Measurements from ENCODE around the gene ACKR2.

Gene ACKR2

GRCh38 chr3:42786631-42787030 lies 22.6 kb upstream of the ACKR2 start:
- no peak overlapping the region for H3K4me3 Mint-ChIP-seq
- no peaks in the 10 kb centered on the region for H3K9me3 Mint-ChIP-seq
- no peak overlapping the region for H3K27ac Mint-ChIP-seq
- intact Hi-C loops (cut with micrococcal nuclease): no loop called here
- H3K4me1 Mint-ChIP-seq (ENCODE audit: low read depth): peaks cover 27% of the 10 kb centered on the region
- peaks cover 69% of the 10 kb centered on the region for H3K36me3 Mint-ChIP-seq (ENCODE audit: low read depth)
- no peaks in the 10 kb centered on the region for H3K27me3 Mint-ChIP-seq

DNA sequence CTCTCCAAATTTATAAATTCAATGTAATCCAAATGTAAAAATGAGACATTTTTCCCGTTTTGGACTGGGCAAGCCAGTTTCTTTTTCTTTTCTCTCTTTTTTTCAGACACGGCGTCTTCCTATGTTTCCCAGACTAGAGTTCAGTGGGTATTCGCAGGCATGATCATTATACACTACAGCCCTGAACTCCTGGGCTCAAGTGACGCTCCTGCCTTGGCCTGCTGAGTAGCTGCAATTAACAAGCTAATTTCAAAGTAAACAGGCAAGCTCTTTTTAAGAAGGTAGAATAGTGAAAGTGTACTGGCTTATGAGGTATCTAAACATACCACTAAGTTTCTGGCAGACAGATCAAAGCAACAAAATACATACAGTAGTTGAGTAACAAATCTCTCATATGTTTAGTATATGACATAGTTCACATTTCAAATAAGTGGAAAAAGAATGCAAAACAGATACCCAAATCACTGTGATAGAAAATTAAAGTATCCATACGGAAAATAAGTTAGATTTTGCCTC lies 18.5 kb upstream of the ACKR2 start:
- H3K4me1 Mint-ChIP-seq (ENCODE audit: low read depth): peaks cover 17% of the 10 kb centered on the region
- H3K36me3 Mint-ChIP-seq (ENCODE audit: low read depth): peaks cover 67% of the 10 kb centered on the region
- H3K9me3 Mint-ChIP-seq: no peaks in the 10 kb centered on the region
- H3K4me3 Mint-ChIP-seq: no peak overlapping the region
- no peaks in the 10 kb centered on the region for H3K27me3 Mint-ChIP-seq
- H3K27ac Mint-ChIP-seq: no peak overlapping the region
- intact Hi-C loops (cut with micrococcal nuclease): no loop called here

- peaks cover 23% of the 10 kb centered on the region for H3K4me1 Mint-ChIP-seq (ENCODE audit: low read depth)
- intact Hi-C loops (cut with micrococcal nuclease): no loop called here
- no peaks in the 10 kb centered on the region for H3K9me3 Mint-ChIP-seq
- H3K36me3 Mint-ChIP-seq (ENCODE audit: low read depth): peaks cover 29% of the 10 kb centered on the region
- H3K27ac Mint-ChIP-seq: no peak overlapping the region
- H3K4me3 Mint-ChIP-seq: no peak overlapping the region
- no peaks in the 10 kb centered on the region for H3K27me3 Mint-ChIP-seq
Measured at GRCh38 chr3:42795621-42796181, 13.5 kb upstream of the ACKR2 start.

GRCh38 chr3:42796332-42796885 lies 12.8 kb upstream of the ACKR2 start:
- no peak overlapping the region for H3K27ac Mint-ChIP-seq
- intact Hi-C loops (cut with micrococcal nuclease): no loop called here
- peaks cover 25% of the 10 kb centered on the region for H3K36me3 Mint-ChIP-seq (ENCODE audit: low read depth)
- H3K27me3 Mint-ChIP-seq: no peaks in the 10 kb centered on the region
- H3K4me3 Mint-ChIP-seq: no peak overlapping the region
- peaks cover 28% of the 10 kb centered on the region for H3K4me1 Mint-ChIP-seq (ENCODE audit: low read depth)
- no peaks in the 10 kb centered on the region for H3K9me3 Mint-ChIP-seq

GRCh38 chr3:42799376-42799775 lies 9.9 kb upstream of the ACKR2 start:
- Mint-ChIP-seq H3K27me3 (no peaks in the 10 kb centered on the region), H3K9me3 (no peaks in the 10 kb centered on the region), H3K27ac (no peak overlapping the region), H3K4me3 (no peak overlapping the region), H3K4me1 (ENCODE audit: low read depth) (peaks cover 44% of the 10 kb centered on the region), H3K36me3 (ENCODE audit: low read depth) (peaks cover 15% of the 10 kb centered on the region)
- intact Hi-C loops (cut with micrococcal nuclease): no loop called here

- no peak overlapping the region for H3K27ac Mint-ChIP-seq
- H3K36me3 Mint-ChIP-seq (ENCODE audit: low read depth): peaks cover 17% of the 10 kb centered on the region
- intact Hi-C loops (cut with micrococcal nuclease): no loop called here
- H3K9me3 Mint-ChIP-seq: no peaks in the 10 kb centered on the region
- H3K4me1 Mint-ChIP-seq (ENCODE audit: low read depth): peaks cover 44% of the 10 kb centered on the region
- H3K27me3 Mint-ChIP-seq: peaks cover 2% of the 10 kb centered on the region
- H3K4me3 Mint-ChIP-seq: no peak overlapping the region
Measured at GRCh38 chr3:42800251-42800650, 9.0 kb upstream of the ACKR2 start.

DNA sequence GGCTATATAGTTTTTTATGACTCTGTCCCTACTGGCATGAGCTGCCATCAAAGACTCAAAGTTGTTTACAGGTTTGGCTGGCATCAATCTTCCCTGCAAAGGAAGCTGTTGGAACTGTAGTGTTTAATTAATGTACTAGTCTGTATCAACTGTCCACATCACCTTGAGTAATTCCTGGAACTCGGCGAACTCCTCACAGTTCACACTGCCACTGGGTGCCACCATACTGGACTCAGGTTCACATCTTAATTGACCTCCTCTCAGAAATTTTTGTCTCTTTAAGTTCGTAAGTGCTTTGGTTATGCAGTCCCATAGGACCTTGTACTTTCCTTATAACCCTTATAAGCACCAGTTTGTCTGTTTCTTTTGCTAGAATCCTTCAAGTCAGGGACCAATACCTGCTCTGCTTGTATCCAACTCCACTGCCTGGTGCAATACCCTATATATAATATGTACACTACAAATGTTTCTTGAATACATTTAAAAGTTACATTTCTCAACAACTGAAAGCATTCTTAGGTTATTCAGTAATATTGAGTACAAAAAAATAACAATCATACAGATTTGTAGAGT lies 8.1 kb upstream of the ACKR2 start:
- intact Hi-C loops (cut with micrococcal nuclease): no loop called here
- H3K36me3 Mint-ChIP-seq (ENCODE audit: low read depth): peaks cover 12% of the 10 kb centered on the region
- no peak overlapping the region for H3K4me3 Mint-ChIP-seq
- H3K27me3 Mint-ChIP-seq: peaks cover 10% of the 10 kb centered on the region
- H3K27ac Mint-ChIP-seq: no peak overlapping the region
- no peaks in the 10 kb centered on the region for H3K9me3 Mint-ChIP-seq
- peaks cover 44% of the 10 kb centered on the region for H3K4me1 Mint-ChIP-seq (ENCODE audit: low read depth)

DNA sequence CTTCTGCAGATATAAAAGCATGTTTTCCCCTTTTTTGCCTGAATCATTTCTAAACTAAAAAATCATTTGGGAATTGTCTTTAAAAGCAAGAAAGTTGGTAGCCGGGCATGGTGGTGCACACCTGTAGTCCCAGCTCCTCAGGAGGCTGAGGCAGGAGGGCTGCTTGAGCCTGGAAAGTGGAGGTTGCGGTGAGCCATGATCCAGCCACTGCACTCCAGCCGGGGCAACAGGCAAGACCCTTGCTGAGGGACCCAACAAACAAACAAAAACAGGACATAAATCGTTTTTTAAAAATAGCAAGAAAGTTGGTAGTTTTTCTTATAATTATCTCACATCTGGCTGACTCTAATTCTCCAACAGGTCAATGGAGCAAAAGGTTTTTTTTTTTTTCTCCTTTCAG lies 7.5 kb upstream of the ACKR2 start:
- H3K36me3 Mint-ChIP-seq (ENCODE audit: low read depth): peaks cover 12% of the 10 kb centered on the region
- H3K4me3 Mint-ChIP-seq: no peak overlapping the region
- intact Hi-C loops (cut with micrococcal nuclease): no loop called here
- H3K4me1 Mint-ChIP-seq (ENCODE audit: low read depth): peaks cover 38% of the 10 kb centered on the region
- peaks cover 16% of the 10 kb centered on the region for H3K27me3 Mint-ChIP-seq
- no peak overlapping the region for H3K27ac Mint-ChIP-seq
- H3K9me3 Mint-ChIP-seq: no peaks in the 10 kb centered on the region

GRCh38 chr3:42802876-42803413 lies 6.3 kb upstream of the ACKR2 start:
- Mint-ChIP-seq H3K36me3 (ENCODE audit: low read depth) (peaks cover 12% of the 10 kb centered on the region), H3K4me3 (peak overlapping the region; percentile 94), H3K4me1 (ENCODE audit: low read depth) (peaks cover 38% of the 10 kb centered on the region), H3K27me3 (peaks cover 18% of the 10 kb centered on the region), H3K9me3 (no peaks in the 10 kb centered on the region), H3K27ac (peak overlapping the region; percentile 92)
- intact Hi-C loops (cut with micrococcal nuclease): no loop called here

DNA sequence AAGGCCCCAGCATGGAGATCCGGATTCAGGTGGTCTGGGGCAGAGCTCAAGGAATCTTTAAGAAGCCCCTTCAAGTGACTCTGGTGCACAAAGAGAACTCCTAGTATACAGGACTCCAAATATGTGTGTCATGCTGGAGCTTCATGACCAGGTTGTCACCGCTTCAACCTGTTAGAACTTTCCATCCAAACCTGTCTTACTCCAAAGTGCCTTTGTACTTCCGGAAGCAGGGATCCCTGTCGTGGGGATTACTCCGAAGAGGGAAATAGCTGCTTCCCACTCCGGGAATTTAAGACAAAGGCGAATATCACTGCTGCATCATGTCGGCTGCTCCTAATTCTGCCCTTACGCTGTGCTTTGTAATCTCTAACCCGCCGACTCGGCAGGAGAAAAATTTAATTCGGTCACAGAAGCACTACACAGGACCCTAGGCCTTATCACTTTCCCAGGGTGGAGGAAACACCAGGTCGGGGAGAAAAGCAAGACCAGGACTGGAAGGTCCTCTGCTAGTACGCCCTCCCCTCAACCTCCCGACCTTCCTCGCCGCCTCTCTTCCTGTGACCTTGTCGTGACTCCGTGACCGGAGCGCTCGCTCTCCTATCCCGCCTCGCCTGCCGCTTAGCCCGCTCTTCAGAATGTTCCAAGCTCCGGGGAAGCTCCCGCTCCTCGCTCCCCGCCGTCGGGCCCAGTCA lies 5.7 kb upstream of the ACKR2 start:
- Mint-ChIP-seq H3K4me3 (peak overlapping the region; percentile 94), H3K9me3 (no peaks in the 10 kb centered on the region), H3K36me3 (ENCODE audit: low read depth) (peaks cover 12% of the 10 kb centered on the region), H3K27me3 (peaks cover 18% of the 10 kb centered on the region), H3K27ac (peak overlapping the region; percentile 92), H3K4me1 (ENCODE audit: low read depth) (peaks cover 38% of the 10 kb centered on the region)
- intact Hi-C loops (cut with micrococcal nuclease): no loop called here

- intact Hi-C loops (cut with micrococcal nuclease): no loop called here
- peaks cover 18% of the 10 kb centered on the region for H3K27me3 Mint-ChIP-seq
- H3K36me3 Mint-ChIP-seq (ENCODE audit: low read depth): peaks cover 12% of the 10 kb centered on the region
- H3K9me3 Mint-ChIP-seq: no peaks in the 10 kb centered on the region
- peak within 1 kb of the TSS; percentile 94 for H3K4me3 Mint-ChIP-seq
- peak within 1 kb of the TSS; percentile 92 for H3K27ac Mint-ChIP-seq
- H3K4me1 Mint-ChIP-seq (ENCODE audit: low read depth): peaks cover 36% of the 10 kb centered on the region
Measured at GRCh38 chr3:42804106-42804830, 5.0 kb upstream of the ACKR2 start, which contains the start of gene HIGD1A. HIGD1A (minus strand) TSS chr3:42804490; CDS start chr3:42794253, 10,237 bp downstream.

- H3K4me1 Mint-ChIP-seq (ENCODE audit: low read depth): peaks cover 30% of the 10 kb centered on the region
Measured at GRCh38 chr3:42804831-42805132, 4.5 kb upstream of the ACKR2 start.

DNA sequence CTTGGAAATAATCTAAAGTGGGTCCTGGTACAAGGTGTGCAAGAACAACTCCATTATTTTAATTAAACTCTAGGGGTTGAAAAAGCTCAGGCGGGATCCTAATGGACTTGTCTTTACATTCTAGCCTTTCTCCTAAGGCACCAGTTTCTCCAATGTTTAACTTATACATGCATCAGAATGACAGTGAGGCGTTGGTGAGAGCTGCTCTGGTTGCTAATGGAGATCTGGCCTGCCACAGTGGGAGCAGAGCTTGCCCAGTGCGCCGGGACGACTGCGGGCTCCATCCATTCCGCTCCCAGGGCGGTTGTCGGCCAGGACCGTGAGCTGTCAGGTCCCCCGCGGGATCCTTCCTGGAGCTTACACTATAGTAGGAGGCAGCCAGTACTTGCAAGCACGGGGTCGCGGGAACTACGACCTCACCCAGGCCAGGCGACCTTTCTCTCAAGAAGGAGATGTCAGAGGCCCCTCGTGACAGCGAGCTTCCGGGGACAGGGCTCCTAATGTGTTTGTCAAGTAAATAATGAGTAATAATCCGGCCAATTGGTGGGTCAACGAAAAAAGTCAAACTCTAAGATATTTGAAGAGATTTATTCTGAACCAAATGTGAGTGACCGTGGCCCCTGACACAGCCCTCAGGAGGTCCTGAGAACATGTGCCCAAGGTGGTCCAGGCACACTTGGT lies 4.0 kb upstream of the ACKR2 start:
- peaks cover 20% of the 10 kb centered on the region for H3K27me3 Mint-ChIP-seq
- H3K27ac Mint-ChIP-seq: no peak overlapping the region
- H3K4me1 Mint-ChIP-seq (ENCODE audit: low read depth): peaks cover 25% of the 10 kb centered on the region
- H3K9me3 Mint-ChIP-seq: no peaks in the 10 kb centered on the region
- H3K36me3 Mint-ChIP-seq (ENCODE audit: low read depth): peaks cover 12% of the 10 kb centered on the region
- peak overlapping the region; percentile 7 for H3K4me3 Mint-ChIP-seq
- intact Hi-C loops (cut with micrococcal nuclease): no loop called here

More at GRCh38 chr3:42804831-42805132, 4.5 kb upstream of the ACKR2 start:
- Mint-ChIP-seq H3K4me3 (peak overlapping the region; percentile 94), H3K27me3 (peaks cover 20% of the 10 kb centered on the region), H3K9me3 (no peaks in the 10 kb centered on the region), H3K36me3 (ENCODE audit: low read depth) (peaks cover 12% of the 10 kb centered on the region), H3K27ac (peak overlapping the region; percentile 92)
- intact Hi-C loops (cut with micrococcal nuclease): no loop called here

Data from dendritic cell treated with granulocyte-macrophage colony-stimulating factor and Interleukin-4, amounts not matched to agents 40 ng/mL and 50 ng/mL, for 4 days (primary cell).